KMS-11 (cell line): Measurements from ENCODE around the gene STK24.

Experiments
- H2AFZ ChIP-seq: fragments of 200-600 bp; sonication (generic); 2 replicates; pipeline ENCODE4 v1.6.1; 2016; ENCODE audit warnings: antibody characterized with exemption, mixed run types, low read depth
- H3K27ac ChIP-seq: fragments of 200-600 bp; sonication (generic); 2 replicates; pipeline ENCODE4 v1.6.1; 2016; ENCODE audit warnings: mild to moderate bottlenecking, mixed run types
- H3K27me3 ChIP-seq: fragments of 200-600 bp; sonication (generic); 2 replicates; pipeline ENCODE4 v1.6.1; 2017; ENCODE audit warnings: mild to moderate bottlenecking, low read depth, mixed run types, moderate library complexity; ENCODE audit not compliant: insufficient read depth
- H3K36me3 ChIP-seq: fragments of 200-600 bp; sonication (generic); 2 replicates; pipeline ENCODE4 v1.6.1; 2017; ENCODE audit warnings: mild to moderate bottlenecking, mixed run types; ENCODE audit not compliant: insufficient read depth
- H3K4me1 ChIP-seq: fragments of 200-600 bp; sonication (generic); 2 replicates; pipeline ENCODE4 v1.6.1; 2016; ENCODE audit warnings: mild to moderate bottlenecking, low read depth, mixed run types; ENCODE audit not compliant: poor library complexity, severe bottlenecking
- H3K4me2 ChIP-seq: fragments of 200-600 bp; sonication (generic); 2 replicates; pipeline ENCODE4 v1.7.0; 2016; ENCODE audit warnings: mild to moderate bottlenecking, mixed run types
- H3K4me3 ChIP-seq: fragments of 200-600 bp; sonication (generic); IDR thresholded peaks from 2 replicates; pipeline ENCODE4 v1.6.1; 2017; ENCODE audit warnings: low read depth, low read length, mixed read lengths; ENCODE audit not compliant: insufficient read depth
- H3K79me2 ChIP-seq: fragments of 200-600 bp; sonication (generic); 2 replicates; pipeline ENCODE4 v1.6.1; 2016; ENCODE audit warnings: low read depth, mixed run types; ENCODE audit not compliant: insufficient read depth
- H3K9ac ChIP-seq: fragments of 200-600 bp; sonication (generic); 2 replicates; pipeline ENCODE4 v1.6.1; 2016; ENCODE audit warnings: mild to moderate bottlenecking, mixed run types
- H4K20me1 ChIP-seq: fragments of 200-600 bp; sonication (generic); 2 replicates; pipeline ENCODE4 v1.6.1; 2016; ENCODE audit warnings: mild to moderate bottlenecking, mixed run types; ENCODE audit not compliant: insufficient read depth
- CTCF ChIP-seq: fragments of 200-600 bp; sonication (generic); conservative IDR thresholded peaks from 2 replicates; pipeline ENCODE4 v1.6.1; 2017; ENCODE audit warnings: low read depth, mild to moderate bottlenecking, antibody characterized with exemption, low read length, moderate library complexity, mixed read lengths

Gene STK24

GRCh38 chr13:98544104-98544710 is 32.7 kb downstream of the STK24 start:
- Histone ChIP-seq H3K4me3 (no peak overlapping the region), H3K27me3 (no peaks in the 10 kb centered on the region), H3K36me3 (no peaks in the 10 kb centered on the region), H3K27ac (no peak overlapping the region), H3K4me2 (no peak overlapping the region), H4K20me1 (peaks cover 4% of the 10 kb centered on the region; the same call in 1 of the 2 replicates), H3K4me1 (peaks cover 45% of the 10 kb centered on the region), H2AFZ (no peak overlapping the region), H3K79me2 (peaks cover 87% of the 10 kb centered on the region), H3K9ac (no peak overlapping the region)
- TF ChIP-seq CTCF = no peak

GRCh38 chr13:98543378-98544103 is 33.4 kb downstream of the STK24 start:
- Histone ChIP-seq H3K79me2 (peaks cover 93% of the 10 kb centered on the region), H3K27ac (no peak overlapping the region), H3K27me3 (no peaks in the 10 kb centered on the region), H3K4me3 (no peak overlapping the region), H3K4me2 (no peak overlapping the region), H4K20me1 (peaks cover 4% of the 10 kb centered on the region; the same call in 1 of the 2 replicates), H3K4me1 (peaks cover 45% of the 10 kb centered on the region), H3K36me3 (no peaks in the 10 kb centered on the region), H2AFZ (no peak overlapping the region), H3K9ac (no peak overlapping the region)
- no peak for TF ChIP-seq CTCF

- Histone ChIP-seq H3K4me3 (no peak overlapping the region), H3K27ac (no peak overlapping the region)
Observed at GRCh38 chr13:98542568-98543377, 34.1 kb downstream of the STK24 start.

More at GRCh38 chr13:98542568-98543377, 34.1 kb downstream of the STK24 start:
- no peak for TF ChIP-seq CTCF
- Histone ChIP-seq H2AFZ (no peak overlapping the region), H3K27me3 (no peaks in the 10 kb centered on the region), H3K4me1 (peaks cover 43% of the 10 kb centered on the region), H4K20me1 (peaks cover 4% of the 10 kb centered on the region; the same call in 1 of the 2 replicates), H3K4me2 (no peak overlapping the region), H3K9ac (no peak overlapping the region), H3K79me2 (peaks cover 86% of the 10 kb centered on the region), H3K36me3 (no peaks in the 10 kb centered on the region)
